Left ventricle myocardium inferior (tissue), 1 donor: ENCODE data around the gene SH3BGR. TPM values are rescaled to one million over a fixed set of nuclear protein-coding genes. Genes with fewer than 3 reads are reported as not detected.

Experiments
- DNase-seq: peaks from one replicate; pipeline ENCODE4 v3.0.0-alpha.2; 2020
- H3K27ac ChIP-seq: fragments of 200-600 bp; replicated peaks from 2 replicates; pipeline ENCODE4 v1.8.0; 2021
- H3K27me3 ChIP-seq: fragments of 200-600 bp; 2 replicates; pipeline ENCODE4 v1.8.0; 2021; ENCODE audit warnings: low read depth
- H3K36me3 ChIP-seq: fragments of 200-600 bp; 2 replicates; pipeline ENCODE4 v1.8.0; 2021
- H3K4me1 ChIP-seq: fragments of 200-600 bp; 2 replicates; pipeline ENCODE4 v1.8.0; 2021
- H3K4me3 ChIP-seq: fragments of 200-600 bp; 2 replicates; pipeline ENCODE4 v1.8.0; 2021; ENCODE audit warnings: mild to moderate bottlenecking, moderate library complexity
- H3K9me3 ChIP-seq: fragments of 200-600 bp; replicated peaks from 2 replicates; pipeline ENCODE4 v1.8.0; 2021
- intact Hi-C: fragments of 100-400 bp; cut with micrococcal nuclease; formaldehyde crosslinking; loops from one replicate; pipeline ENCODE4 v1.11.0; 2022
- total RNA-seq: library from RNA; stranded (reverse); fragmentation: NEBNext Ultra II Directional; extraction: Animal tissue kit (Norgen Biotek cat#: 25700); gene quantifications from one replicate; pipeline ENCODE4 v1.2.1, GENCODE V29; 2021
- TF ChIP-seq, protein P1 (sequence below): fragments of 200-600 bp; IDR thresholded peaks from 2 replicates; pipeline ENCODE4 v1.8.0; 2021; ENCODE audit warnings: antibody characterized with exemption, mild to moderate bottlenecking, borderline replicate concordance
- donor health status: DM: no; HTN: yes; CAD: no; lungs with severe emphysema.

SH3BGR gene
- total RNA-seq, 1 donor from 2014 or later: 103 TPM

DNA sequence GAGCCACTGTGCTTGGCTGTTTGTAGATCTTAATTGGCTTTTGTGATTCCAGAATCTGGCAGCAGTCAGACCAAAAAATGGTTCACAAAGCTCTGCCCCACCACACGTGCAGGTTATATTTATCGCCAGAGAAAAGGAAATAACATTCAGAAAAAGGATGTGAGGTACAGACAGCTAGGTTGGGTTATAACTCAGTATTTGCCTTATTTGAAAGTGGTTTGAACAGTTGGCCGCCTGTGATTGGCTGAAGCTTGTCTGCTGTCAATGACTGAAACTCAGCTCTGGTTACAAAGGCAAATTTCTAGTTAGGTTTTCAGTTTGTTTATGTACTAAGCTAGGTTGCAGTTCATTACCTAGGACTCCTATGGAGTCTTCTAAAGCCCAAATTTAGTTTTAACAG, 9.6 kb downstream of the SH3BGR start:
- Histone ChIP-seq H3K36me3 (peaks cover 29% of the 10 kb centered on the region), H3K4me1 (peaks cover 4% of the 10 kb centered on the region), H3K9me3 (no peaks in the 10 kb centered on the region), H3K27me3 (no peaks in the 10 kb centered on the region), H3K4me3 (no peak overlapping the region), H3K27ac (no peak overlapping the region)
- TF ChIP-seq, protein P1, sequence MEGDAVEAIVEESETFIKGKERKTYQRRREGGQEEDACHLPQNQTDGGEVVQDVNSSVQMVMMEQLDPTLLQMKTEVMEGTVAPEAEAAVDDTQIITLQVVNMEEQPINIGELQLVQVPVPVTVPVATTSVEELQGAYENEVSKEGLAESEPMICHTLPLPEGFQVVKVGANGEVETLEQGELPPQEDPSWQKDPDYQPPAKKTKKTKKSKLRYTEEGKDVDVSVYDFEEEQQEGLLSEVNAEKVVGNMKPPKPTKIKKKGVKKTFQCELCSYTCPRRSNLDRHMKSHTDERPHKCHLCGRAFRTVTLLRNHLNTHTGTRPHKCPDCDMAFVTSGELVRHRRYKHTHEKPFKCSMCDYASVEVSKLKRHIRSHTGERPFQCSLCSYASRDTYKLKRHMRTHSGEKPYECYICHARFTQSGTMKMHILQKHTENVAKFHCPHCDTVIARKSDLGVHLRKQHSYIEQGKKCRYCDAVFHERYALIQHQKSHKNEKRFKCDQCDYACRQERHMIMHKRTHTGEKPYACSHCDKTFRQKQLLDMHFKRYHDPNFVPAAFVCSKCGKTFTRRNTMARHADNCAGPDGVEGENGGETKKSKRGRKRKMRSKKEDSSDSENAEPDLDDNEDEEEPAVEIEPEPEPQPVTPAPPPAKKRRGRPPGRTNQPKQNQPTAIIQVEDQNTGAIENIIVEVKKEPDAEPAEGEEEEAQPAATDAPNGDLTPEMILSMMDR: no peak
- DNase-seq: no peak
- intact Hi-C loops: no loop called here

DNA sequence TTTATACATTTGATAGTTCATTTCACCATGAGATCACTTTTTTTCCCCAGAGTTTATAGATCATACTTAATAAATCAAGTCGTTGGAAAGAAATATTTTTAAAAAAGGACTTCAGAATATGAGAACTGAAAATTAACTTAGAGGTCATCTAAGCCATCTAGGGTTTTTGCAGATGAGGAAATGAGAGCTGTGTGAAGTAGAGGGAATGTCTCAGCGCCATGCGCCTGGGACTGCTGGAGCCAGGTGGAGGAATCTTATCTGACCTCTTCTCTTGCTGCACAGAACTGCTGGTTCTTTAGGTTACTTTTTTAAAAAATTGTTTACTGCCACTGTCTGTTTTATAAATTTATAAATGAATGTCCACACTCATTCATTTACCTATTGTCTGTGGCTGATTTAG, 11.5 kb downstream of the SH3BGR start:
- Histone ChIP-seq H3K27ac (no peak overlapping the region), H3K27me3 (no peaks in the 10 kb centered on the region), H3K36me3 (peaks cover 31% of the 10 kb centered on the region), H3K4me3 (no peak overlapping the region), H3K9me3 (no peaks in the 10 kb centered on the region), H3K4me1 (peaks cover 4% of the 10 kb centered on the region)
- intact Hi-C loops: no loop called here
- DNase-seq: no peak
- TF ChIP-seq, protein P1: no peak

DNA sequence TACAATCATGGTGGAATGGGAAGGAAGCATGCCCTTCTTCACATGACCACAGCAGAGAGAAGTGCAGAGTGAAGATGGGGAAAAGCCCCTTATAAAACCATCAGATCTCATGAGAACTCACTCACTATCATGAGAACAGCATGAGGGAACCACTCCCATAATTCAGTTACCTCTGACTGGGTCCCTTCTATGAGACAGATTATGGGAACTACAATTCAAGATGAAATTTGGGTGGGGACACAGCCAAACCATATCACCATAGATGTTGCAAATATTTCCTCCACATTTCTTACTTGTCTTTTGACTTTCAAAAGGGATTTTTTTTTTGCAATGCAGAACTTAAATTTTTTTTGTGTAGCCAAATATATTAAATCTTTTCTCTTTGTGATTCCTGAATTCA, 14.8 kb downstream of the SH3BGR start:
- DNase-seq: no peak
- Histone ChIP-seq H3K27me3 (no peaks in the 10 kb centered on the region), H3K27ac (no peak overlapping the region), H3K4me1 (peaks cover 4% of the 10 kb centered on the region), H3K4me3 (no peak overlapping the region), H3K36me3 (peaks cover 31% of the 10 kb centered on the region), H3K9me3 (no peaks in the 10 kb centered on the region)
- intact Hi-C loops: no loop called here
- TF ChIP-seq, protein P1: no peak

DNA sequence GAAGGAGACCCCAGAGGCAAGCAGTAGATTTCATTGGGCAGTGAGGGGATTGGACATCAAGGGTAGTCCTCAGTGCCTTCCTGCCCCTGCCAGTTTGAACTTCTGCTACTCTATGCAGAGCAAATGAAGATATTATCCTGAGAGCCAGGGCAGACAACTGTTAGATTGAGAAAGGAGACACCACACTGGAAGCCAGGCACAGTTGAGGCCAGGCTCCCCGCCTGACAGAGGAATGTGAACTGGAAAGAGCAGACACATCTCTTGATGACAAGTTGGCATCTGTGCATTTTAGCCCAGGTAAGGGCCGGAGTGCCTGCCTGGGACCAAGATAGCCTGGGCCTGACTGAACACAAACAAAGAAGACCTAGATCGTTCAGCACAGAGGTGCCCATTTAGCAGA, 16.0 kb downstream of the SH3BGR start:
- Histone ChIP-seq H3K9me3 (no peaks in the 10 kb centered on the region), H3K27ac (no peak overlapping the region), H3K36me3 (peaks cover 26% of the 10 kb centered on the region), H3K27me3 (no peaks in the 10 kb centered on the region), H3K4me3 (no peak overlapping the region), H3K4me1 (peaks cover 4% of the 10 kb centered on the region)
- TF ChIP-seq, protein P1: no peak
- no peak for DNase-seq
- intact Hi-C loops: no loop called here

DNA sequence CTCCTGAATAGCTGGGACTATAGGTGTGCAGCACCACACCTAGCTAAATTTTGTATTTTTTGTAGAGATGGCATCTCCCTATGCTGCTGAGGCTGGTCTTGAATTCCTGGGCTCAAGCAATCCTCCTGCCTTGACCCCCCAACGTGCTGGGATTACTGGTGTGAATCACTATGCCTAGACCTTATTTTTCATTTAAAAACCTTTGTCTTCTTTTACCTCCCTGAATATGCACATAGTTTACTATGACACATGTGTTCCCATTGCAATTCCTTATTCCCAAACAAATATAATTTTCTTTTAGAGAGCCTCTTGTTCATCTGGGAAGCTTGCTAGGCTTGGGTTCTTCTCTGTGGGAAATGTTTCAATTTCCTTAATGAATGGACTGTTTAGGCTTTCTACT, 16.8 kb downstream of the SH3BGR start:
- intact Hi-C loops: no loop called here
- Histone ChIP-seq H3K27ac (no peak overlapping the region), H3K27me3 (no peaks in the 10 kb centered on the region), H3K4me1 (peaks cover 4% of the 10 kb centered on the region), H3K9me3 (no peaks in the 10 kb centered on the region), H3K36me3 (peaks cover 18% of the 10 kb centered on the region), H3K4me3 (no peak overlapping the region)
- TF ChIP-seq, protein P1: no peak
- no peak for DNase-seq

DNA sequence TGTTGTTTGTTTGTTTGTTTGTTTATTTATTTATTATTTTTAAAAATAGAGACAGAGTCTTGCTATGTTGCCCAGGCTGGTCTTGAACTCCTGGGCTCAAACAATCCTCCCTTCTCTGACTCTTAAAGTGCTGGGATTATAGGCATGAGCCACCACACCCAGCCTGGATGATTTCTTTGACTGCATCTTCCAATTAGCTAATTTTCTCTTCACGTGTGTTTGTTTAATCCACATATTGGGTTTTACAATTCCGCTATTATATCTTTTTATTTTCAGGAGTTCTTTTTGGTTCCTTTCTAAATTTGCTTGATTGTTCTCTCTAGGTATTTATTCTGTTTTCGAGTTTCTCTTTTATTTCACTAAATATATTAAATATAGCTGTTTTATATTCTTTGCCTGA, 19.8 kb downstream of the SH3BGR start:
- H3K27ac ChIP-seq: no peak overlapping the region
- peaks cover 4% of the 10 kb centered on the region for H3K4me1 ChIP-seq
- H3K27me3 ChIP-seq: no peaks in the 10 kb centered on the region
- peaks cover 9% of the 10 kb centered on the region for H3K36me3 ChIP-seq
- intact Hi-C loops: no loop called here
- no peak for DNase-seq
- H3K4me3 ChIP-seq: no peak overlapping the region
- TF ChIP-seq, protein P1: no peak
- no peaks in the 10 kb centered on the region for H3K9me3 ChIP-seq
